ENCODE data around the gene LPCAT4. TPM values are rescaled to one million over a fixed set of nuclear protein-coding genes. Genes with fewer than 3 reads are reported as not detected.

Gene LPCAT4
- total and polyA plus RNA-seq, 9 of the 15 experiments (the other 6 are each of a cell fraction or from before 2014, with no cell fraction given) = 7.3 to 34.3 (median 14.4) TPM

DNA sequence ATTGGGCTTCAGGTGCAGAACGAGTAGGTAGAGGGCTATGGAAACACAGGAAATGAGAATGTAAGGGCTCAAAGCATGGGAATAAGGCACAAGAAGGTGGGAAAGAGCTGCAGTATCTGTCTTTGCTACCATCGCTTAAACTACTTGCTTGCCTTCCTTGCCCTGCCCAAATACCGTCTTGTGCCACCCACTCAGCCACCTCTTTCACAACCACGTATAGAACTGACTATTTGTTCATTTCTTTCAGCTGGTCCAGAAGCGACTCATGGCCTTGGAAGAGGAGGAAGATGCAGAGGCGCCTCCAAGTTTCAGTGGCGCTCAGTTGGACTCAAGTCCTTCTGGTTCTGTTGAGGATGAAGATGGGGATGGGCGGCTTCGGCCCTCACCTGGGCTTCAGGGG, 11.8 kb downstream of the LPCAT4 start (continued):
- TF ChIP-seq STAT6 (CRISPR knock-in tag; IDR thresholded peaks at IDR 0.05) (no peak), GTF2F1 (IDR thresholded peaks at IDR 0.05; ENCODE audit: low read depth, low read length) (no peak), NKRF (IDR thresholded peaks at IDR 0.05; ENCODE audit: borderline replicate concordance) (no peak), SMARCA5 (IDR thresholded peaks at IDR 0.05) (no peak), CBFA2T2 (conservative IDR thresholded peaks at IDR 0.05) (no peak), PML (IDR thresholded peaks at IDR 0.05; ENCODE audit: low read length) (no peak)
- TF ChIP-seq, protein P1, sequence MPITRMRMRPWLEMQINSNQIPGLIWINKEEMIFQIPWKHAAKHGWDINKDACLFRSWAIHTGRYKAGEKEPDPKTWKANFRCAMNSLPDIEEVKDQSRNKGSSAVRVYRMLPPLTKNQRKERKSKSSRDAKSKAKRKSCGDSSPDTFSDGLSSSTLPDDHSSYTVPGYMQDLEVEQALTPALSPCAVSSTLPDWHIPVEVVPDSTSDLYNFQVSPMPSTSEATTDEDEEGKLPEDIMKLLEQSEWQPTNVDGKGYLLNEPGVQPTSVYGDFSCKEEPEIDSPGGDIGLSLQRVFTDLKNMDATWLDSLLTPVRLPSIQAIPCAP (CRISPR knock-in tag; IDR thresholded peaks at IDR 0.05; ENCODE audit: borderline replicate concordance) = no peak

All from K562 (cell line).